WTC11 (cell line): Measurements from ENCODE around the gene THBD. TPM values are rescaled to one million over a fixed set of nuclear protein-coding genes. Genes with fewer than 3 reads are reported as not detected.

Experiments
- ATAC-seq: fragments of 200-7000 bp; cut with Tn5 transposase; 2 replicates; pipeline ENCODE4 v1.10.0; 2021; ENCODE audit warnings: mild to moderate bottlenecking, moderate library complexity
- CTCF ChIA-PET: fragments of 300-600 bp; sonication (Branson Sonifier 250); formaldehyde crosslinking; loops from one replicate; lab custom pipeline; 2021; ENCODE audit warnings: antibody characterized with exemption; lab: Charles Lee
- POLR2A ChIA-PET: fragments of 350-600 bp; sonication (Branson Sonifier 250); formaldehyde crosslinking; loops from one replicate; lab custom pipeline; 2021; ENCODE audit warnings: antibody characterized with exemption; lab: Charles Lee
- DNase-seq: peaks from one replicate; pipeline ENCODE4 v3.0.0; 2021; ENCODE audit warnings: low spot score
- H3K27ac Mint-ChIP-seq: 2 replicates; pipeline ENCODE4 v1.8.0; 2021; ENCODE audit warnings: mixed read lengths
- H3K27me3 Mint-ChIP-seq: 2 replicates; pipeline ENCODE4 v1.8.0; 2021; ENCODE audit warnings: low read depth, mild to moderate bottlenecking, moderate library complexity, mixed read lengths
- H3K36me3 Mint-ChIP-seq: 2 replicates; pipeline ENCODE4 v1.8.0; 2021; ENCODE audit warnings: mixed read lengths
- H3K4me1 Mint-ChIP-seq: 2 replicates; pipeline ENCODE4 v1.8.0; 2022; ENCODE audit warnings: mixed read lengths
- H3K4me3 Mint-ChIP-seq: 2 replicates; pipeline ENCODE4 v1.8.0; 2021; ENCODE audit warnings: mild to moderate bottlenecking, moderate library complexity, mixed read lengths
- H3K9me3 Mint-ChIP-seq: 2 replicates; pipeline ENCODE4 v1.8.0; 2021; ENCODE audit warnings: mixed read lengths
- AFF4 ChIP-seq: sonication (generic); formaldehyde crosslinking; IDR thresholded peaks from 2 replicates; pipeline ENCODE4 v1.8.1; 2023; ENCODE audit warnings: mild to moderate bottlenecking, missing genetic modification reagents, borderline replicate concordance
- ATF1 ChIP-seq: sonication (generic); formaldehyde crosslinking; IDR thresholded peaks from 2 replicates; pipeline ENCODE4 v1.8.1; 2023; ENCODE audit warnings: mild to moderate bottlenecking, moderate library complexity, missing genetic modification reagents
- E2F4 ChIP-seq: sonication (generic); formaldehyde crosslinking; IDR thresholded peaks from 2 replicates; pipeline ENCODE4 v1.8.1; 2022; ENCODE audit warnings: low read depth, mild to moderate bottlenecking, moderate library complexity, missing genetic modification reagents, borderline replicate concordance
- ELF4 ChIP-seq: sonication (generic); formaldehyde crosslinking; IDR thresholded peaks from 2 replicates; pipeline ENCODE4 v1.8.1; 2022; ENCODE audit warnings: low read depth, mild to moderate bottlenecking, moderate library complexity, missing genetic modification reagents
- EMX1 ChIP-seq: fragments of 250-450 bp; sonication (Bioruptor Pico); IDR thresholded peaks from 2 replicates; pipeline ENCODE4 v1.8.0; 2021; ENCODE audit warnings: mild to moderate bottlenecking
- FOXP4 ChIP-seq: sonication (generic); formaldehyde crosslinking; IDR thresholded peaks from 2 replicates; pipeline ENCODE4 v1.8.0; 2022; ENCODE audit warnings: mild to moderate bottlenecking, missing genetic modification reagents
- GTF2I ChIP-seq: fragments of 250-450 bp; sonication (Bioruptor Pico); conservative IDR thresholded peaks from 2 replicates; pipeline ENCODE4 v1.4.0; 2021; ENCODE audit warnings: mild to moderate bottlenecking
- MLX ChIP-seq: sonication (generic); formaldehyde crosslinking; IDR thresholded peaks from 2 replicates; pipeline ENCODE4 v1.8.1; 2023; ENCODE audit warnings: mild to moderate bottlenecking, missing genetic modification reagents, moderate library complexity
- MYBL2 ChIP-seq: sonication (generic); formaldehyde crosslinking; IDR thresholded peaks from 2 replicates; pipeline ENCODE4 v1.8.1; 2023; ENCODE audit warnings: mild to moderate bottlenecking, moderate library complexity, missing genetic modification reagents
- NFATC4 ChIP-seq: fragments of 250-450 bp; sonication (Bioruptor Pico); IDR thresholded peaks from 2 replicates; pipeline ENCODE4 v1.9.0; 2021; ENCODE audit warnings: mild to moderate bottlenecking
- OVOL2 ChIP-seq: fragments of 250-450 bp; sonication (Bioruptor Pico); IDR thresholded peaks from 2 replicates; pipeline ENCODE4 v1.9.0; 2021; ENCODE audit warnings: mild to moderate bottlenecking, borderline replicate concordance
- PRDM15 ChIP-seq: sonication (generic); formaldehyde crosslinking; IDR thresholded peaks from 2 replicates; pipeline ENCODE4 v1.8.0; 2022; ENCODE audit warnings: missing genetic modification reagents
- RELA ChIP-seq: sonication (generic); formaldehyde crosslinking; IDR thresholded peaks from 2 replicates; pipeline ENCODE4 v1.8.1; 2022; ENCODE audit warnings: missing genetic modification reagents, mild to moderate bottlenecking, borderline replicate concordance
- TEAD1 ChIP-seq: sonication (generic); formaldehyde crosslinking; IDR thresholded peaks from 2 replicates; pipeline ENCODE4 v1.8.0; 2022; ENCODE audit warnings: mild to moderate bottlenecking, missing genetic modification reagents
- ZBTB21 ChIP-seq: sonication (generic); formaldehyde crosslinking; IDR thresholded peaks from 2 replicates; pipeline ENCODE4 v1.8.1; 2023; ENCODE audit warnings: mild to moderate bottlenecking, missing genetic modification reagents, borderline replicate concordance
- ZNF281 ChIP-seq: sonication (generic); formaldehyde crosslinking; IDR thresholded peaks from 2 replicates; pipeline ENCODE4 v1.8.0; 2023; ENCODE audit warnings: mild to moderate bottlenecking, missing genetic modification reagents
- ZNF396 ChIP-seq: fragments of 250-450 bp; sonication (Bioruptor Pico); IDR thresholded peaks from 2 replicates; pipeline ENCODE4 v1.8.0; 2021; ENCODE audit warnings: mild to moderate bottlenecking, moderate library complexity, borderline replicate concordance
- total RNA-seq: library from RNA; stranded (reverse); gene quantifications from 3 replicates; pipeline ENCODE4 v1.2.3, GENCODE V29; 2021

THBD gene
- total RNA-seq, 1 experiment from 2014 or later, result 1.0 TPM

GRCh38 chr20:23079926-23080325, 30.5 kb upstream of the THBD start:
- Mint-ChIP-seq H3K27me3 (no peaks in the 10 kb centered on the region; the same call in 1 of the 2 replicates), H3K4me1 (peaks cover 27% of the 10 kb centered on the region)

More at GRCh38 chr20:23079926-23080325, 30.5 kb upstream of the THBD start:
- ChIA-PET POLR2A (no interaction called here), CTCF (interaction anchor here (0.7 to 1.6 kb wide), 8 partner anchors 10 to 155 kb away, joined by 3 to 12 read pairs (median 5); partner anchors contain the start of gene THBD)
- no peaks in the 10 kb centered on the region for H3K36me3 Mint-ChIP-seq
- H3K4me3 Mint-ChIP-seq, result no peak overlapping the region
- TF ChIP-seq OVOL2 (CRISPR knock-in tag) (no peak), FOXP4 (no peak), MYBL2 (CRISPR knock-in tag) (no peak), ZNF281 (CRISPR knock-in tag) (no peak), ELF4 (CRISPR knock-in tag) (no peak), TEAD1 (CRISPR knock-in tag) (no peak), ZNF396 (no peak), MLX (CRISPR knock-in tag) (no peak), E2F4 (CRISPR knock-in tag) (no peak), RELA (no peak), EMX1 (CRISPR knock-in tag) (no peak), NFATC4 (CRISPR knock-in tag) (no peak), ATF1 (no peak), PRDM15 (CRISPR knock-in tag) (no peak), ZBTB21 (CRISPR knock-in tag) (no peak), AFF4 (CRISPR knock-in tag) (no peak), GTF2I (CRISPR knock-in tag) (no peak)
- ATAC-seq (no peak), DNase-seq (no peak)
- no peaks in the 10 kb centered on the region for H3K9me3 Mint-ChIP-seq
- H3K27ac Mint-ChIP-seq, result no peak overlapping the region
